ENCODE data around the gene PDSS2.

- TF ChIP-seq MAX (IDR thresholded peaks at IDR 0.05): no peak
- no peak for TF ChIP-seq CTCF (IDR thresholded peaks at IDR 0.05; ENCODE audit: low read depth, low read length, missing input control)
- TF ChIP-seq JUND (IDR thresholded peaks at IDR 0.05): no peak
- TF ChIP-seq RAD21 (IDR thresholded peaks at IDR 0.05): no peak
Observed at GRCh38 chr6:107386340-107386739, 73.0 kb downstream of the PDSS2 start.
